ENCODE results near the gene CD79A.

DNA sequence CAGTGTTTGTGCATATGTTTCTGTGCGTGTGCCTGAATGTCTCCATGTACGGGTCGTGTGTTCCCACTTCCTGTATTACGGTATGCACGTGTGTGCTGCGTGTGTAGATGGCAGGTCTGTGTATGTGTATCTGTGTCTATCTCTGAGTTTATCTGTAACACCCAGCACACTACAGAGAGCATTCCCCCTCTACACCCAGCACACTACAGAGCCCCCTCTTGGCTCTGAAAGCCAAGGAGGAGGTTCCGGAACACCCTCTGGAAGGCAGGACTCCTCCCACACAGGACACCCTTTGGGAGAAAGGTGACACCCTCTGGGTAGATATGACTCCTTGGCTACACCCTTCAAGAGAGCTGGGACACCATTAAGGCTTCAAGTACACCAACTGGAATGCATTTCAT is 53.2 kb downstream of the CD79A start:
- TF ChIP-seq POLR2A (IDR thresholded peaks at IDR 0.05; ENCODE audit: low read depth, low read length) (no peak), POLR2AphosphoS5 (IDR thresholded peaks at IDR 0.05; ENCODE audit: low read depth, low read length) (no peak), TAF1 (IDR thresholded peaks at IDR 0.05; ENCODE audit: low read depth, low read length) (no peak), PAX5 (IDR thresholded peaks at IDR 0.05; ENCODE audit: insufficient read depth, low read length, severe bottlenecking) (no peak), SPI1 (IDR thresholded peaks at IDR 0.05; ENCODE audit: low read depth, low read length) (peak; percentile 40; the same call in 1 of the 2 replicates), POU2F2 (IDR thresholded peaks at IDR 0.05; ENCODE audit: low read depth, low read length) (no peak)

Data from GM12891 (cell line).